Esophagus squamous epithelium (tissue), 4 donors: Measurements from ENCODE around the gene NQO1.

ENCODE experiments used
- POLR2A ChIP-seq, 4 donors: fragments of 450-650 bp; IDR thresholded peaks; one replicate each; pipeline ENCODE4 v1.6.1; 2017; ENCODE audit warnings: antibody characterized with exemption in 4 of 4, mild to moderate bottlenecking in 4 of 4, moderate library complexity in 3 of 4
- TF ChIP-seq, protein P1 (sequence below), 6 experiments: fragments of 450-650 bp in 4 of 6; fragments of 200-600 bp in 2 of 6; sonication (generic) in 2 of 6; IDR thresholded peaks; one replicate each; pipeline ENCODE4 v1.5.1; 2016 to 2019; ENCODE audit warnings: antibody characterized with exemption in 6 of 6, mild to moderate bottlenecking in 4 of 6, moderate library complexity in 4 of 6

DNA sequence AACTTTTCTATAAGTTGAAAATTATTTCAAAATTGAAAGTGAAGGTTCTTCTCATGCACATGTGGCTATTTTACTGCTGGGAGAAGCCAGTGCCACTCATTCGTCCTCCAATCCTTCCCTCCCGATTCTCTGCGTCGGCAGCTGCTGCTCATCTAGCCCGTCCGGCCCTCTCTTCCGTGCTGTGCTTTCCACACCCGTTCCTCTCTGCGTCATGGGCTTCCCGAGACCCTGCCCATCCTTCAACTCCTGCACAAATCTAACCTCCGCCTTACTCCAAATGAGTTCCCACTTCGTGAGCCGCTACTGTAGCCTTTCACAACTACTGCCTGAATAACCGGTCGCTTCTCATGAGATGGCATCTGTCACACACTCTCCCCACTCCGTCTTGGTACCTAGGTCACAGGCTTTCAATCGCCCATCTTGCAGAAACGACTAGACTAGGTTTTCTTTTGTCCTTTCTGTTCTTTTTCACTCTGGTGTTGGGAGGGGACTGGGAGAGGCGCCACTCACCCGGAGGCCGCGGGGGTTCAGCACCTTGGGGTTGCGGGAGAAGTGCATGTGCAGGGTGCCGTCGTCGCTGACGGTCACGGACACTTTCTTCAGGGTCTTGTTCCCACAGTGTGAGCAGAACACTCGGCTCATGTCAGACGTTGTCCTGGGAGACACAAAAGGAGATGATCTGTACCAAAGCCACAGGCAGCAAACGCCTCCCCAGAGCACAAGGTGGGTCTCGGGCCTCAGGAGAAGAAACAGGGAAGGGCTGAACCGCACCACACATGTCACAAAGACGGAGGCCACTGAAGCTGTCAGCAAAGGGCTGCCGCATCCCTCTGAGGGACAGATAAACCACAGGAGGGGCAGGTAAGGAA lies 18.2 kb upstream of the NQO1 start:
- TF ChIP-seq, protein P1, sequence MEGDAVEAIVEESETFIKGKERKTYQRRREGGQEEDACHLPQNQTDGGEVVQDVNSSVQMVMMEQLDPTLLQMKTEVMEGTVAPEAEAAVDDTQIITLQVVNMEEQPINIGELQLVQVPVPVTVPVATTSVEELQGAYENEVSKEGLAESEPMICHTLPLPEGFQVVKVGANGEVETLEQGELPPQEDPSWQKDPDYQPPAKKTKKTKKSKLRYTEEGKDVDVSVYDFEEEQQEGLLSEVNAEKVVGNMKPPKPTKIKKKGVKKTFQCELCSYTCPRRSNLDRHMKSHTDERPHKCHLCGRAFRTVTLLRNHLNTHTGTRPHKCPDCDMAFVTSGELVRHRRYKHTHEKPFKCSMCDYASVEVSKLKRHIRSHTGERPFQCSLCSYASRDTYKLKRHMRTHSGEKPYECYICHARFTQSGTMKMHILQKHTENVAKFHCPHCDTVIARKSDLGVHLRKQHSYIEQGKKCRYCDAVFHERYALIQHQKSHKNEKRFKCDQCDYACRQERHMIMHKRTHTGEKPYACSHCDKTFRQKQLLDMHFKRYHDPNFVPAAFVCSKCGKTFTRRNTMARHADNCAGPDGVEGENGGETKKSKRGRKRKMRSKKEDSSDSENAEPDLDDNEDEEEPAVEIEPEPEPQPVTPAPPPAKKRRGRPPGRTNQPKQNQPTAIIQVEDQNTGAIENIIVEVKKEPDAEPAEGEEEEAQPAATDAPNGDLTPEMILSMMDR (IDR thresholded peaks at IDR 0.05): no peak
- TF ChIP-seq POLR2A (IDR thresholded peaks at IDR 0.05): no peak
